ENCODE results near the gene ITGAE.
A peak's percentile ranks its signal among the peaks of the same experiment; 100 is the strongest.
"Not testable (repeated sequence)": the region's sequence is repeated elsewhere in the genome, so short reads cannot be mapped to it uniquely, and the experiment has no call there.

Gene ITGAE

DNA sequence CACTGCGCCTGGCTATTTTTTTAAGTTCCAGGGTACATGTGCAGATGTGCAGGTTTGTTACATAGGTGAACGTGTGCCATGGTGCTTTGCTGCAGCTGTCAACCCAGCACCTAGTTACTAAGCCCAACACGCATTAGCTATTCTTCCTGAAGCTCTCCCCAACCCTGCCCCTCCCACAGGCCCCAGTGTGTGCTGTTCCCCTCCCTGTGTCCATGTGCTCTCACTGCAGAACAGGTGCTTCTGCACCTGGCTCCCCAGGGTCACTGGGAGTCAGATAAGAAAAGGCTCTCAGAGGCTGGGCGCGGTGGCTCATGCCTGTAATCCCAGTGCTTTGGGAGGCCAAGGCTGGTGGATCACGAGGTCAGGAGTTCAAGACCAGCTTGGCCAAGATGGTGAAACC is 71.1 kb downstream of the ITGAE start:
- in situ Hi-C loops (cut with MboI; ENCODE audit: low sequenced_read_pairs) = loop anchor here (10.0 kb wide), 1 partner anchor 275 kb away; no protein-coding TSS in a partner anchor
- Histone ChIP-seq H3K27me3 (ENCODE audit: low read depth) (no peaks in the 10 kb centered on the region), H3K4me3 (no peak overlapping the region), H3K9me3 (no peaks in the 10 kb centered on the region), H3K36me3 (replicated peaks) (peaks cover 35% of the 10 kb centered on the region), H3K4me1 (peaks cover 6% of the 10 kb centered on the region)
- DNase-seq (ENCODE audit: low spot score in 2 of 2) = no peak

DNA sequence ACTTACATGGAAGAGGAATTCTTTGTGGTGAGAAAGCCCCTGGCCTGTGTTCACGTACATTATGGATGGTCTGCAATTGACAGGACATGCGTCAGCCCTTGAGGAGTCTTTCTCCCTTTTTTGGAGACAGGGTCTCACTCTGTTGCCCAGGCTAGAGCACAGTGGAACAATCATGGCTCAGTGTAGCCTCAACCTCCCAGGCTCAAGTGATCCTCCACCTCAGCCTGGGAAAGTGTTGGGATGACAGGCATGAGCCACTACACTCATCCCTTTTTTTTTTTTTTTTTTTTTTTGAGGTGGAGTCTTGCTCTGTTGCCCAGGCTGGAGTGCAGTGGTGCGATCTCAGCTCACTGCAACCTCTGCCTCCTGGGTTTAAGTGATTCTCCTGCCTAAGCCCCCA is 72.9 kb downstream of the ITGAE start:
- H3K4me1 ChIP-seq; H3K27me3 ChIP-seq (ENCODE audit: low read depth); H3K4me3 ChIP-seq; in situ Hi-C loops (cut with MboI; ENCODE audit: low sequenced_read_pairs); H3K9me3 ChIP-seq; DNase-seq (ENCODE audit: low spot score in 2 of 2): not testable (repeated sequence)
- peaks cover 39% of the 10 kb centered on the region for H3K36me3 ChIP-seq (replicated peaks)

DNA sequence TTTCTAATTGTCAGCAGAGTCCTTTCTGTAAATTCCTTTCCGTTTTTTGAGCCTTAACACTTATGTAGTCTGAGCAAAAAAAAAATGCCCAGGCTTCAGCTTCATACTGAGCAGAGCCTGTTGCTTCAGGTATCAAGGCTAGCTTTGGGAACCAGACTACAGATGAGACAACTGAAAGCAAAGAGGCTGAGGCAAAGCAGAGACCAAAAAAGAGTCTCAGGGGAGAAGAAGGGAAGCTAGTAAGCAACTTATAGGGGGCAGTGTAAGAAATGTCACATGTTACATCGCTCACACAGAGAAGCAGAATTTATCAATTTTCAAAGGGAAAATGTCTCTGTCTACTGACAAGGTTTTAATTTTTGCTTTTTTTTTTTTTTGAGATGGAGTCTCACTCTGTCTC is 73.9 kb downstream of the ITGAE start:
- in situ Hi-C loops (cut with MboI; ENCODE audit: low sequenced_read_pairs) = no loop called here
- H3K4me3 ChIP-seq = no peak overlapping the region
- H3K36me3 ChIP-seq (replicated peaks) = peaks cover 39% of the 10 kb centered on the region

DNA sequence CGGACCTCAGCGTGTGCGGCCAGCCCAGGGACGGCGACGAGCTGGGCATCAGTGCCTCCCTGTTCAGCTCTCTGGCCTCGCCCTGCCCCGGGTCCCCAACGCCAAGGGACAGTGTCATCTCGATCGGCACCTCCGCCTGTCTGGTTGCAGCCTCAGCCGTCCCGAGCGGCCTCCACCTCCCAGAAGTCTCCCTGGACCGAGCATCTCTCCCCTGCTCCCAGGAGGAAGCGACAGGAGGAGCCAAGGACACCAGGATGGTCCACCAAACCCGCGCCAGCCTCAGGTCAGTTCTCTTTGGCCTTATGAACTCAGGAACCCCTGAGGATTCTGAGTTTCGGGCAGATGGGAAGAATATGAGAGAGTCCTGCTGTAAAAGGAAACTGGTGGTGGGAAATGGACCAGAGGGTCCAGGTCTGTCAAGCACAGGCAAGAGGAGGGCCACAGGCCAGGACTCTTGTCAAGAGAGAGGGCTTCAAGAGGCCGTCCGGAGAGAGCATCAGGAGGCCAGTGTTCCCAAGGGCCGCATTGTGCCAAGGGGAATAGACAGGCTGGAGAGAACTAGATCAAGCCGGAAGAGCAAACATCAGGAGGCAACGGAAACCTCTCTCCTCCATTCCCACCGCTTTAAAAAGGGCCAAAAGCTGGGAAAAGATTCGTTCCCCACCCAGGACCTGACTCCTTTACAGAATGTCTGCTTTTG is 76.5 kb downstream of the ITGAE start:
- no peaks in the 10 kb centered on the region for H3K9me3 ChIP-seq
- peak overlapping the region; percentile 97 for H3K4me3 ChIP-seq
- in situ Hi-C loops (cut with MboI; ENCODE audit: low sequenced_read_pairs) = no loop called here
- H3K4me1 ChIP-seq = peaks cover 12% of the 10 kb centered on the region
- peak in 1 of 2 experiments; percentile 35 for DNase-seq (ENCODE audit: low spot score in 2 of 2)
- H3K27me3 ChIP-seq (ENCODE audit: low read depth) = no peaks in the 10 kb centered on the region
- peaks cover 60% of the 10 kb centered on the region for H3K36me3 ChIP-seq (replicated peaks)

More for the DNA sequence above, 73.9 kb downstream of the ITGAE start:
- H3K27me3 ChIP-seq (ENCODE audit: low read depth) = no peaks in the 10 kb centered on the region
- no peak for DNase-seq (ENCODE audit: low spot score in 2 of 2)
- no peaks in the 10 kb centered on the region for H3K9me3 ChIP-seq
- peaks cover 12% of the 10 kb centered on the region for H3K4me1 ChIP-seq

DNA sequence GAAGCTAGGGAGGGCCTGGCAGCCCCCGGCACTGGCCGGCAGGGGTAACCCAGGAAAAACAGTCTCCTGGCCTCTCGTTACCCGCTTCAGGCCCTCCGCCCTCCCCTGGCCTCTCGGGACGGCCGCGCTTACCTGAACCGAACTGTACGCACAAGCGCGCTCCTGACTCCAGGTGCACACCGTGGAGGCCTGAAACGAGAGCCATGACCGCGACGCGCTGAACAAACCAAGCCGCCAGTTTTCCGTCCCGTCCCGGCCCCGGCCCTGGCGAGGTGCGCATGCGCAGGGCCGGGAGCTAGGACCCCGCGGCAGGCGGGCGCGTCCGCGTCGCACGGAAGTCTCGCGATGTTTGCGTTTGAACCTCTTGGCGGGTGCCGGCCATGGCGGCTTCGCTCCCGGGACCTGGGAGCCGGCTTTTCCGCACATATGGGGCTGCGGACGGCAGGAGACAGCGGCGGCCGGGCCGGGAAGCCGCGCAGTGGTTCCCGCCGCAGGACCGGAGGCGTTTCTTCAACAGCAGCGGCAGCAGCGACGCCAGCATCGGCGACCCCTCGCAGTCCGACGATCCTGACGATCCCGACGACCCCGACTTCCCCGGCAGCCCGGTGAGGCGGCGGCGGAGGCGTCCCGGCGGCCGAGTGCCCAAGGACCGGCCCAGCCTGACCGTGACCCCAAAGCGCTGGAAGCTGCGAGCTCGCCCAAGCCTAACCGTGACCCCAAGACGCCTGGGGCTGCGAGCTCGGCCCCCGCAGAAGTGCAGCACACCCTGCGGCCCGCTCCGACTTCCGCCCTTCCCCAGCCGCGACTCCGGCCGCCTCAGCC is 77.2 kb downstream of the ITGAE start, which contains the start of gene HASPIN:
HASPIN (plus strand) TSS at position 348 of the 822 bp plus-strand sequence; CDS start at position 381, 33 bp downstream.
- DNase-seq (ENCODE audit: low spot score in 2 of 2) = peak; percentile 84 to 95
- Histone ChIP-seq H3K9me3 (no peaks in the 10 kb centered on the region), H3K4me3 (peak within 1 kb of the TSS; percentile 97), H3K4me1 (peaks cover 12% of the 10 kb centered on the region), H3K27me3 (ENCODE audit: low read depth) (no peaks in the 10 kb centered on the region), H3K36me3 (replicated peaks) (peaks cover 59% of the 10 kb centered on the region)
- in situ Hi-C loops (cut with MboI; ENCODE audit: low sequenced_read_pairs) = no loop called here

DNA sequence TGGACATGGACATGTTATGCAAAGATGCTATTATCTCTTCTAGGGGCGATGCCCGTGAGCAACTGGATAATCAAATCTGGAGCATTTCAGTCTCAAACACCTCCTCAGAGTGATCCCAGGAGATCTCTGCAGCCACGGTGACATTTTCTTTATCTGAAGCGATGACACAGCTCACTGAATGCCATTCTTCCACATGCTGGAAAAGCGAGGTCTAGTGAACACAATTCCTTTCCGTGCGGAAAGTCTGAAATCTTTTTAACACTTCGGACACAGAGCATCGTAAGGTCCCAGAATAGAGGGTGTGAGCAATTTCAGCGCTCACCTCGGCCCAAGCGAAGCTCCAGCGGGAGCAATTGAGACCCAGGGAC is 77.8 kb downstream of the ITGAE start:
- Histone ChIP-seq H3K9me3 (no peaks in the 10 kb centered on the region), H3K36me3 (replicated peaks) (peaks cover 65% of the 10 kb centered on the region), H3K27me3 (ENCODE audit: low read depth) (no peaks in the 10 kb centered on the region), H3K4me3 (peak overlapping the region; percentile 97), H3K4me1 (peaks cover 12% of the 10 kb centered on the region)
- no peak for DNase-seq (ENCODE audit: low spot score in 2 of 2)
- in situ Hi-C loops (cut with MboI; ENCODE audit: low sequenced_read_pairs) = no loop called here

DNA sequence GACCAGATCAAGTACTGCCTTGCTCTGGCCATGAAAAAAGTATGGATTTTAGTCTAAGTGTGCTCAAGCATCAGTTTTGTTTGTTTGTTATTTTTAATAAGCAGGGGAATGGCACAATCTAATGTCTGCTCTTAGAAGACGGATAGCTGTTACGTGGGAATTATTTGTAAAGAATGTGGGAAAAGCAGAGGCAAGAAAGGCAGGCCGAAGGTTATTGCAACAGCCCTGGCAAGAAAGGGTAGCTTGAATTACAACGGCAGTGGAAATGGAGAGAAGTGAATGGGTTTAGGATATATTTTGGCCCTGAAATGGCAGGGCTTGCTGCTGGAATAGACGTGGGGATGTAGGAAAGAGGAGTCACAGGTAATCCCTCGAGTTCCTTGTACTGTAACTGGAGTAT is 78.3 kb downstream of the ITGAE start:
- no peaks in the 10 kb centered on the region for H3K27me3 ChIP-seq (ENCODE audit: low read depth)
- H3K36me3 ChIP-seq (replicated peaks) = peaks cover 64% of the 10 kb centered on the region
- no peak for DNase-seq (ENCODE audit: low spot score in 2 of 2)
- no peaks in the 10 kb centered on the region for H3K9me3 ChIP-seq
- in situ Hi-C loops (cut with MboI; ENCODE audit: low sequenced_read_pairs) = no loop called here
- H3K4me3 ChIP-seq = peak overlapping the region; percentile 97
- peaks cover 12% of the 10 kb centered on the region for H3K4me1 ChIP-seq

DNA sequence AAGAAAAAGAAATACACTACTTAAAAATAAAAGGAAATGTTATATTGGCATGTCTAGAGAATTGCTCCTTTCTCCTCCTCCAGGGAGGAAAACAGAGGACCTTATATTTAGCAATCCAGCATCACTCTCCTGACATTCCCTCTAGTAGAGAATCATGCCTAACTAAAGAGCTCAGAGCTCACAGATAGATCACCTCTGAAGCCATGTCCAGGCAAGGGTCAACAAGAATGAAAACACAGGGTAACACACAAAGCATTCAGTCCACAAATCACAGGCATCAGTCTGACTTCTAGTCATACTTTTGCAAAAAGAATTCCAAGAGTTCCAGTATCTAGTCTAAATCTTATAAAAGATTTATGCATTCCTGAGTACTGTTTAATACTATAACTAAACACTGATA is 81.7 kb downstream of the ITGAE start:
- Histone ChIP-seq H3K27me3 (ENCODE audit: low read depth) (no peaks in the 10 kb centered on the region), H3K36me3 (replicated peaks) (peaks cover 70% of the 10 kb centered on the region), H3K4me3 (no peak overlapping the region), H3K9me3 (no peaks in the 10 kb centered on the region), H3K4me1 (peaks cover 6% of the 10 kb centered on the region)
- in situ Hi-C loops (cut with MboI; ENCODE audit: low sequenced_read_pairs) = no loop called here
- DNase-seq (ENCODE audit: low spot score in 2 of 2) = no peak

DNA sequence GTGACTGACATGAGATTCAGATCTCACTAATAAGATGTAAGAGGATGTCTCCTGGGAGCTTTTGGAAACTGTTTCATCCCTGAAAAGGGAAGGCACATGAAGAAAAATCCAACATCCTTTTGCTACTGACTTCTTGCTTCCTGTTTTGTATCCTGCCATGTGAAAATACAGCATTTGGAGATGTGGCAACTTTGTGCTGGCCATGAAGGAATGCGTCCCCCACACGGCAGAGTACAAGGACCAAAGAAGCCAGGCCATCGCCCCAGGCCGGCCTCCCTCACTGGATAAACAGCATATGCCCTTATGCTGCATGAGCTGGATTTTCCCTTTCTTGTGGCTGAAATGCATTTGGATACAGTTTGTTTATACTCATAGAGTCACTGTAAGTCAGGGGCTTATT is 82.8 kb downstream of the ITGAE start:
- H3K36me3 ChIP-seq (replicated peaks) = peaks cover 72% of the 10 kb centered on the region
- H3K9me3 ChIP-seq = no peaks in the 10 kb centered on the region
- in situ Hi-C loops (cut with MboI; ENCODE audit: low sequenced_read_pairs) = no loop called here
- DNase-seq (ENCODE audit: low spot score in 2 of 2) = no peak
- H3K4me3 ChIP-seq = no peak overlapping the region
- H3K4me1 ChIP-seq = peaks cover 6% of the 10 kb centered on the region
- H3K27me3 ChIP-seq (ENCODE audit: low read depth) = no peaks in the 10 kb centered on the region

DNA sequence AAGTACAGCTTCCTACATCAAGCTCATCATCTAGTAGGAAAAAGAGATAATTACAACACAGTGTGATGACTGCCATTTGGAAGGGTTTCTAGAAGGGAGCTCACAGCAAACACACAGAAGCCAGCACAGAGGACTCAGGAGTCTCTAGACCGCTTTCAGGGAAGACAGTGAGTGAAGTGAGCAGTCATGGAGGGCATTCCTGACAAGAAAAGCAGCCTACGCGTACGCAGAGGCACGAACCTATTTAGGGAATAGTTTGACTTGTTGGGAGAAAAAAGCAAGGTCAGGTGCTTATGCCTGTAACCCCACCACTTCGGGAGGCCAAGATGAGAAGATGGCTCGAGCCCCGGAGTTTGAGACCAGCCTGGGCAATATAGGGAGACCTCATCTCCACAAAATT is 85.7 kb downstream of the ITGAE start:
- H3K36me3 ChIP-seq (replicated peaks) = peaks cover 67% of the 10 kb centered on the region
- in situ Hi-C loops (cut with MboI; ENCODE audit: low sequenced_read_pairs) = no loop called here
- no peaks in the 10 kb centered on the region for H3K4me1 ChIP-seq
- no peak for DNase-seq (ENCODE audit: low spot score in 2 of 2)
- no peak overlapping the region for H3K4me3 ChIP-seq
- H3K9me3 ChIP-seq = no peaks in the 10 kb centered on the region
- H3K27me3 ChIP-seq (ENCODE audit: low read depth) = no peaks in the 10 kb centered on the region

DNA sequence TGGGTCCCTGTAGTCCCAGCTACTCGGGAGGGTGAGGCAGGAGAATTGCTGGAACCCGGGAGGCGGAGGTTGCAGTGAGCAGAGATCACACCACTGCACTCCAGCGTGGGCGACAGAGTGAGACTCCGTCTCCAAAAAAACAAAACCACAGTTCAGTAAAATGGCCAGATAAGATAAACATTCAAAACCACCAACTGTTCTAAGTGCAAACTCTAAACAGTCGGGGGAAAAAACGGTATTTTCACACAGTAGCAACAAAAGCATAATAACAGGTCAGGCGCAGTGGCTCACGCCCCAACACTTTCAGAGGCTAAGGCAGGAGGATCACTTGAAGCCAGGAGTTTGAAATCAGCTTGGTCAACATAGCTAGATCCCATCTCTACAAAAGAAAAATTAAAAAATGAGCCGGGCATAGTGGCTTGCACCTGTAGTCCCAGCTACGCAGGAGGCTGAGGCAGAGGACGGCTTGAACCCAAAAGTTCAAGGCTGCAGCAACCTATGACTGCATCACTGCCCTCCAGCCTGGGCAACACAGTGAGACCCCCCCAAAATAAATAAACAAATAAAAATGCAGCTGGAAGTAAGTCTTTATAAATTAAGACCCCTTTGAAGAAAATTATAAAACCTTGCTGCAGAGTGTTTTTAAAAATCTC is 88.1 kb downstream of the ITGAE start:
- in situ Hi-C loops (cut with MboI; ENCODE audit: low sequenced_read_pairs) = no loop called here
- H3K36me3 ChIP-seq (replicated peaks) = peaks cover 47% of the 10 kb centered on the region
- no peaks in the 10 kb centered on the region for H3K4me1 ChIP-seq
- no peaks in the 10 kb centered on the region for H3K9me3 ChIP-seq
- H3K4me3 ChIP-seq = no peak overlapping the region
- no peak for DNase-seq (ENCODE audit: low spot score in 2 of 2)
- H3K27me3 ChIP-seq (ENCODE audit: low read depth) = no peaks in the 10 kb centered on the region

DNA sequence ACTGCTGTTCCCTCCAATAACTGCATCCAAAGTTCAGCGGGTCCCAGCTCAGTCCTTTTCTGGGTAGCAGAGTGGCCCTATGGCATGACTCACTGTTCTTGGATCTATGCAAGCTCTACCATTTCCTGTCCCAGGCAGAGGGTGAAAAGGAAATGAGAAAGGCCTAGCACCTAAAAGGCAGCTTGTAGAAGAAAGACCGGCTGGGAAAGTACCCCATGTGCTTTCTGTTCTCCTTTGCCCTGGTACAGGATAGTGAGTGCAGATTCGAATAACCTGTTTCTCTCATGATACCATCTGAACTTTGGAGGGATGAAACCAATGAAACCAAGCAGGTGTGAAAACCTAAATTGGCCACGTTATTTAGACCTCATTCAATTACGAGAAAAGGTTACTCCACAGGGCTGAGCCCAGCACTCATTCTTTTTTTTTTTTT is 90.0 kb downstream of the ITGAE start:
- no peak overlapping the region for H3K4me3 ChIP-seq
- H3K9me3 ChIP-seq = no peaks in the 10 kb centered on the region
- H3K36me3 ChIP-seq (replicated peaks) = peaks cover 30% of the 10 kb centered on the region
- in situ Hi-C loops (cut with MboI; ENCODE audit: low sequenced_read_pairs) = no loop called here
- no peaks in the 10 kb centered on the region for H3K4me1 ChIP-seq
- DNase-seq (ENCODE audit: low spot score in 2 of 2) = no peak
- H3K27me3 ChIP-seq (ENCODE audit: low read depth) = no peaks in the 10 kb centered on the region

DNA sequence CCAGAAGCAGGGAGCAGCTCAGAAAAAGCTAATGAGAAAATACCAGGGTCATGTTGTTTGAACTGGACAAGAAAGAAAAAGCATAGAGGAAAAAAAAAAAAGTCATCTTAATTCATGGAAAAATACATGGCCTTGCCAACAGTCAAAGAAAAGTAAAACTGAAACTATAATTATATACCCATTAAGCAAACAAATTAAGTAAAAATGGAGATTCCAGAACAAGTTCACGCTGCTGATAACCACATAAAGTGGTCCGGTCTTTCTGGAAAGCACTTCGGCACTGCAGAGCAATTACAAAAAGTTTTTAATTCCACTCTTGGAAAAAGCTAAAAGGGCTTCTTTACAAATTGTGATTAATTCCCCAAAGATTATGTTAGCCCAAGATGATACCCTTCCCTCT is 92.6 kb downstream of the ITGAE start:
- Histone ChIP-seq H3K9me3 (no peaks in the 10 kb centered on the region), H3K27me3 (ENCODE audit: low read depth) (no peaks in the 10 kb centered on the region), H3K4me1 (no peaks in the 10 kb centered on the region), H3K4me3 (no peak overlapping the region), H3K36me3 (replicated peaks) (peaks cover 11% of the 10 kb centered on the region; the same call in 1 of the 2 replicates)
- in situ Hi-C loops (cut with MboI; ENCODE audit: low sequenced_read_pairs) = no loop called here
- no peak for DNase-seq (ENCODE audit: low spot score in 2 of 2)

DNA sequence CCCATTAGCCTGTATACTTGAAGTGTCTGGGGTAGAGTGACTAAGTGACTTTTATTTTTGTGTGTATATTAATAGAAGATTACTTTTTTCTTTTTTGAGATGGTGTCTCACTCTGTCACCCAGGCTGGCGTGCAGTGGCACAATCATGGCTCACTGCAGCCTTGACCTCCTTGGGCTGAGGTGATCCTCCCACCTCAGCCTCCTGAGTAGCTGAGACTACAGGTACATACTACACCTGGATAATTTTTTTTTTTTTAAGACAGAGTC is 95.3 kb downstream of the ITGAE start:
- H3K4me3 ChIP-seq; H3K36me3 ChIP-seq (replicated peaks); in situ Hi-C loops (cut with MboI; ENCODE audit: low sequenced_read_pairs); H3K9me3 ChIP-seq; DNase-seq (ENCODE audit: low spot score in 2 of 2); H3K4me1 ChIP-seq; H3K27me3 ChIP-seq (ENCODE audit: low read depth): not testable (repeated sequence)
